ENCODE measurements around the gene HPDL.

Gene HPDL

DNA sequence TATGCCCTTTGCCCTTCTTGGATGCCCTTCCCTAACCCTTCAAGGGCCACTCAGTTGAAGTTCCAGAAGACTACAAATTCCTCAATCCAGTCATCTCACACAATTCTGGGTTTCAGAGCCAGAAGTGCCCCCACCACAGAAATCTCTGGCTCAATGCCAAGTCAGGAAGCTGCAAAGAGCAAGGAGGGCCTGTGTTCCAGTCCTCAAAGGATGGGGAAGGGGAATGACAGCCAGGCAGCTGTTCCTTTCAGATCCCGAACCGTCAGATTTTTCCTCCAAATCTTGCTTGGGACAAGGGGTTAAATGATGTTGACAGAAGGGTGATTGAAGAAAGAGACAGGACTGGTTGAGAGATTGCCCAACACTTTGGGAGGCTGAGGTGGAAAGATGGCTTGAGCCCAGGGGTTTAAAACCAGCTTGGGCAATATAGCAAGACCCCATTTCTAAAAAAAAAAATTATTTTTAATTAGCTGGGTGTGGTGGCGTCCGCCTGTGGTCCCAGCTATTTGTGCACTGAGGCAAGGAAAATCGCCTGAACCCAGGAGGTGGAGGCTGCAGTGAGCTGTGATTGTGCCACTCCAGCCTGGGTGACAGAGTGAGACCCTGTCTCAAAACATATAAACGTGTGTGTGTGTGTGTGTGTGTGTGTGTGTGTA lies 716 bp upstream of the HPDL start:
- DNase-seq, result peak; percentile 52

DNA sequence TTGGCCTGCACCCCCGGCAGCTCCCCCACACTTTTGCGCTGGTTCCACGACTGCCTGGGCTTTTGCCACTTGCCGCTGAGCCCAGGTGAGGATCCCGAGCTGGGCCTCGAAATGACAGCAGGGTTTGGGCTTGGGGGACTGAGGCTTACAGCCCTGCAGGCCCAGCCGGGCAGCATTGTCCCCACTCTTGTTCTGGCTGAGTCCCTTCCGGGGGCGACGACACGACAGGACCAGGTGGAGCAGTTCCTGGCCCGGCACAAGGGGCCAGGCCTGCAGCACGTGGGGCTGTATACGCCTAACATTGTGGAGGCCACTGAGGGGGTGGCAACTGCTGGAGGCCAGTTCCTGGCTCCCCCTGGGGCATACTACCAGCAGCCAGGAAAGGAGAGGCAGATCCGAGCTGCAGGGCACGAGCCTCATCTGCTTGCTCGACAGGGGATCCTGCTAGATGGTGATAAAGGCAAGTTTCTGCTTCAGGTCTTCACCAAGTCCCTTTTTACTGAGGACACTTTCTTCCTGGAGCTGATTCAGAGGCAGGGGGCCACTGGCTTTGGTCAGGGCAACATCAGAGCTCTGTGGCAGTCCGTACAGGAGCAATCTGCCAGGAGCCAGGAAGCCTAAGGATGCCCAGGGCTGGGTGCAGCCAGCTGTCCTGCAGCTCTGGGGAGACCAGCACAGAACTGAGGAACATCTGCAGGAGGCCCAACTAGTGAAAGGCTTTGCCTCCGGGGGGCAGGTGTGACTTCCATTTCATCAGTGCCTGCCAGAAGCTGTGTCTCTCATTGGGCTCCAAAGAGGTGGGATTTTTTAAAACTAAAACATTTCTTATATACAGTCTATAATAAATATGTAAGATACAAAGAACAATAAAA lies 1.2 kb downstream of the HPDL start:
- peak; percentile 69 for DNase-seq

DNA sequence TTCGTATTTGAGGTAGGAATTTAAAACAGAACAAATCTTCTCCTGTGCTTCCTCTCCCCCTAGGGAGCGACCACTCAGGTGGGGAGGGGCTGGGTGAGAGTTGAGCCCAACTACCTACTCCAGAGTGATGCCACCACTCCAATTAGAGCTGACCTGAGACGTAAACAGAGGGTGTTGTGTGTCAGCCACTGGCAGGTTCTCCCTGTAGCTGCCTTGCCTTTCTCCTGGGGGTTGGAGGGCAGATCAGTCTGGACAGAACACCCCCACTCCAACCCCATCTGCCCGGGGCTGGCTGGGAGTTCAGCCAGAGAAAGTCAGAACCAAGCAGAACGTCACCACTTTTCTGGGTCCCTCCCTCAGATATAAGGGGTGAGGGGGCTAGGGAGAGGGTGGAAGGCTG lies 2.0 kb downstream of the HPDL start:
- peak; percentile 75 for DNase-seq

DNA sequence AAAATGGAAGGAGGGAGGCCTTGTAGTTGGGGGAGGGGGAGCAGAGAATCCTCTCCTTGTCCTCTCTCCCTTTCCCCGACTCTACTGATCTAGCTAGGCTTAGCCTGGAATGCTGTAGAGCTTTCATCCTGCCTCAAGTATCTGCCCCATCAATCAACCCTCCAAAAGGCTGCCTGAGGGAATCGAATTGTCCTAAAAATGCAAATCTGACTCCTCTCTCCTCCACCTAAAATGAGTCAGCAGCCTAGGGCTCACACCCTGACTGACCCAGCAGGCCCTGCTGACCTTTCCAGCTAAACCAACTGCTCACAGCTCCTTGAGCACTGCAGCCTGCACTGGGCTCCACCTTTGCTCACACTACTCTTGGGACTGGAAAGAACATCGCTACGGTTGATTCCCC lies 2.8 kb downstream of the HPDL start:
- peak; percentile 97 for DNase-seq

DNA sequence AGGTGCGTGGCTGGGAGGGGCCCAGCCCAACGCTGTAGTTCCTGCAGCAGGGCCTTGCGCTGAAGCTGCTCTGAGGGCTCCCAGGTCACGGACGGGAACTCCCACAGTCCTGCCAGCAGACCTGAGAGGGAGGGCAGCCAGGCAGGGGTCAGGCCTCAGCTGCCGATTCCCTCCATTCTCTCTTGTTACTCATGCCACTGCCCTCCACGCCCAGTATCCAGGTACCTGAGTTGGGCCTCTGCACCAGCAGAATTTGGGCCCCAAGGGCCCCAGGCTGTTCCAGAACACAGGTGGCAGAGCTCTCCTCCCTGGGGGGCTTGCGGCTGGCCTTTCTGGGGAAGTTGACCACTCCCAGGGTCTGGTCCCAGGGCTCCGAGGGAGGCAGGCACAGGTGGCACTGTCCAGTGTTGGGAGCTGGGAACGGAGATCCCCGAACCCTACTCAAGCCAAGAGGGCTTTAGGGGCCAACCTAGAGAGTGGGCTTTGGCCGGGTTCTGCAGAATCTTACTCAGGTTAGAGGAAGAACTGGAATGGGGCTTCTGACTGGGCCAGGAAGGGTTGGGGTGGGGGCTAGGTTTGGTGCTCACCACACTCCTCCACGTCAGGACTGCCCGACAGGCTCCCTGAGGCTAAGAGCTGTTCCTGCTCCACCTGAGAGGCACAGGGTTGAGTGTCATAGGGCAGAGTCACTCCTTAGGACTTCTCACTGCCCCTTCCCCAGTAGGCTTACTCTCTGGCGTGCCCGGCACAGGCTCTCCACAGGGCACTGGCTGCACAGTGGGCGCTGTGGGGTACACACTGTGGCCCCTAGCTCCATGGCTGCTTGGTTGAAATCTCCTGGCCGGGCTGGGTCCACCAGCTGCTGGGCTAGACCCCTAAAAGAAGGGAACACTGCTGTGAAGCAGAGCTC lies 5.0 kb downstream of the HPDL start:
- peak; percentile 51 for DNase-seq

DNA sequence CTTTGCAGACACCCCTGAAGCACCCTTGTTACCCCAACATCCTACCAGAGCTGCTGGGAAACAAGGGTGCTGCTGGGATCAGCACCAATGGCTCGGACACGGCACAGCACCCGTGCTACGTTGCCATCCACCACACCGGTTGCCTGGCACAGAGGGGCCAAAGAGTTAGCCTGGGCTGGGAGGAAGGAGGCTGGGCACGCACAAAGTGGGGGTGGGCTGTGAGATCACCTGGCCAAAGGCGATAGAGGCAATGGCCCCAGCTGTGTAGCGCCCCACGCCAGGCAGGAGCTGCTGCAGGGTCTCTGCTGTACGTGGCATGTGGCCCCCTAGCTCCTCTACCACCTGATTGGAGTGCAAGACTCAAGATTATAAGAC lies 5.6 kb downstream of the HPDL start:
- DNase-seq, result no peak

DNA sequence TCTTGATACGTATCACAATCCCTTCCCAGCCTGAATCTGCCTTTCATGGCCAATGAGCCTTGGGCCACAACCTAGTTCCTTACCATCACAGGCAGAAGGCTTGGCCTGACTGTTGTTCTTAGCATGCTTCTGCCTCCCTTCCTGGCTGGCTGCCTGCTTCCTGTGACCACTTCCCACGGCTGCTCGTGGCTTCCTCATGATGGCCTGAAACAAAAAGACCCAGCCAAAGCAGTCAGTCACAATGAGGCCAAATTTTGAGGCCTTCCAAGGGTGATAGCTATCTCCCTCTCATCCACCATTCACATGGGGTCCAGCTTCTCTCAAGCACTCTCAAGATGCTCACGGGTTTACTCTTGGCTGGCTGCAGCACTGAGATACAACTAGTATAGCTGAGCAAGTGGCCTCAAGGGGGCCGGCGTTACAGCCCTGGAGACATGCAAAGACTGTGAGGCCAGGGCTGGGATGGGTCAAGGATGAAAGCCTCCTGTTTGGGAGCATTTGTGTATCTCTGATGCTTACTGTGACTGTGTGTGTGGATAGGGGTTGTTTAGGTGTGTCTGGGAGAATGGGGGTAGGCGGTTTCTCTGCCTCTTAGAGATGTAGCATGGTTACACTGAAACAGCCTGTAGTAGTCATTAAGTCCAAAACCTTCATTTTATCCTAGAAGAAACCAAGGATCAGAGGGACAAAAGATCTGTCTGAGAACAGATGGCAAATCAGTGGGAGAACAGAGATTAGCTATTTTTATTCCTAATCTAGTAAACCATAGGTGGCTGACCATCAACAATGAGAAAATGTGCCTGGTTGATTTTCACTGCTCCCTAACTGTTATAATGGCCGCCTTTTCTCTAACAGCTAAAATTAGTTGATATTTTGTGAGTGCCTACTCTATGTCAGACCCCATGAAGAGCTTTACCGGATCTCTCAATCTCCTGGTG lies 7.9 kb downstream of the HPDL start:
- DNase-seq, result peak; percentile 70

DNA sequence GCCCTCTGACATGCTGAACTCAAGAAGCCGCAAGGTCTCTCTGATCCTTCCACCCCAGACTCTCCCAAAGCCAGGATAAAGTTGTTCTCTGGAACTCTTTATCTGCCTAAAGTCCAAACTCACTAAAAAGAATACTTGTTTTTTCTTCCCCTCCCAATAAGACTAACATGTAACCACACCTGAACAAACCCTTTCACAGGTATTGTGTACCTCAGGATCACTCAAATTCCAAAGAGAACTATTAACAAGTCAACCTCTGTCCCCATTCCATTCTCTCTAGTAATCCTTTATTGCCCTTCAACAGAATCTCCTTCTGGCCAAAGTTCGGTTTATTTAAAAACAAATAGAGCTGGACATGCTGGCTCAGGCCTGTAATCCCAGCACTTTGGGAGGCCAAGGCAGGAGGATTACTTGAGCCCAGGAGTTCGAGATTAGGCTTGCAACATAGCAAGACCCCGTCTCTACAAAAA lies 9.2 kb downstream of the HPDL start:
- no peak for DNase-seq

DNA sequence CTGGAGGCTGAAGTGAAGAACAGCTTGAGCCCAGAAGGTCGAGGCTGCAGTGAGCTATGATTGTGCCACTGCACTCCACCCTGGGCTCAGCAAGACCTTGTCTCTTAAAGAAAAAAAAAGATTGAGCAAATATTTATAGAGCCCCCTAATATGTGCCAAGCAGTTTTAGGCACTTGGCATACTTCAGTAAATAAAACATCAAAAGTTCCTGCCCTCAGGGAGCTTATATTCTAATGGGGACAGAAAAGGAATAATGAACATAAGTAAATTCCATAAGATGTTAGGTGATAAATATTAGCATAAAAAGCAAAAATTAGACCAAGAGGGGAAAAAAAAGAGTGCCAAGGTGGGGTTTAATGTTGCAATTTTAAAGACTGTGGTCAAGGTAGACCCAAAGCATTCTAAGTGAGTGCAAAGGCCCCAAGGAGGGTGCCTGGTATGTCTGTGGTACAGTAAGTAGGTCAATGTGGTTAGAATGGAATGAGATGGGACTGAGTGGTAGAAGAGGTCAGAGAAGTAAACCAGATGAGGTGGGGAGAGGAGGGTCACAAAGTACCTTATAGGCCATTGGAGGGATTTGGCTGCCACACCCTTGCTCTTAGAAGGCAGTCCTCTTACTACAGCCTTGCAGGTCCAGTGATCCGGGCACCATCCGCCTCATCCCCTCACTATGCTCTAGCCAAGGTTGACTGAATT lies 11.1 kb downstream of the HPDL start:
- DNase-seq, result peak; percentile 58

DNA sequence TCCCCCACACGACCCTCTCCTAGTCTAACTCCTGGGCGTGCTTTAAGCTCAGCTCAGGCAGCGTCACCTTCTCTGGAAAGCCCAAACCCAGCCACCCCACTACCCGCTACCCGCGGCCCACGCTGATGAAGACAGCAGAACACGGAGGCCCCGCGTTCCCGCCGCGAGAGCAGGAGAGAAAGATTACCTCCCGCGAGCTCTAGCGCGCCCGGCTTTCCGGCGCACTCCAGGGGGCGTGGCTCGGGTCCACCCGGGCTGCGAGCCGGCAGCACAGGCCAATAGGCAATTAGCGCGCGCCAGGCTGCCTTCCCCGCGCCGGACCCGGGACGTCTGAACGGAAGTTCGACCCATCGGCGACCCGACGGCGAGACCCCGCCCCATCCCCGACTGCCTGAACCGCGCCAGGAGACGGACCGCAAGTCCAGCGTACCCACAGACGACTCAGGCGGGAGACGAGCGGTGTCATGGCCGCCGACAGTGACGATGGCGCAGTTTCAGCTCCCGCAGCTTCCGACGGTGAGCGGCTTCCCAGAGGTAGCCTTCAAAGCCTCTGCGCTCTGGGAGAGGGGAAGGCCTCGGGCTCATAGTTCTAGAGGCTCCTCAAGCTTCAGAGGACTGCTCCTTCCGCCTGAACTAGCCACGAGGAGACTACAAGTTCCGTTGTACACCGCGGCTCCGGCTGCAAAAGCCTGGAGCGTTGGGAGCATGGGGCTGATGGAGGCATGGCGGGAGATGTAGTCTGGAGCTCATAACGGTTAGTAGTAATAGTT lies 13.3 kb downstream of the HPDL start, which contains the start of the genes MUTYH and TOE1:
Gene MUTYH (minus strand): TSS at position 652 of the 770 bp plus-strand sequence. CDS start 5,935 bp downstream, outside the sequence.
Gene TOE1 (plus strand): TSS at position 382 of the 770 bp plus-strand sequence. CDS start 83 bp downstream, at position 465.
- peak; percentile 98 for DNase-seq

DNA sequence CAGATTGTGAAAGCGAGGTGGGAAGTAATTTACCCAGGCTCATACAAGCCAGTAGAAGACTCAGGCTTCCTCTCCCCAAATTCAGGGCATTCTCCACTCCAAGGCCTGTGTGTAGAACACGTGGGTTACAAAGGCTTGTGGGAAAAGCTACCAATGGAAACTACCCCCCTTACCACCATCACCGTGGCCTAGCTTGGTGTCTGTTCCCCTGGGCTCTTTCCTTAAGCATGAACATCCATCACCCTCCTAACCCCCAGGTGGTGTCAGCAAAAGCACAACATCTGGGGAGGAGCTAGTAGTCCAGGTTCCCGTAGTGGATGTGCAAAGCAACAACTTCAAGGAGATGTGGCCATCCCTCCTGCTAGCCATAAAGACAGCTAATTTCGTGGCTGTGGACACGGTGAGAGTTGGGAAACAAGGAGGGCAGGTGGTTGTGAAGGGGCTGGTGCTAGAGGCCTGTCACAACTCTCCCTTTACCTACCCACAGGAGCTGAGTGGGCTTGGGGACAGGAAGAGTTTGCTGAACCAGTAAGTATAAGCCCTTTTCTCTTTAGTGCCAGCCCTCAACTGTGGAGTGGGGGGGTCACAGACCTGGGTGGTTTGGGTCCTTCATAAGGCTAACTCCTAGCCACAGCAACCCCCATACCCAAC lies 14.2 kb downstream of the HPDL start:
- no peak for DNase-seq

DNA sequence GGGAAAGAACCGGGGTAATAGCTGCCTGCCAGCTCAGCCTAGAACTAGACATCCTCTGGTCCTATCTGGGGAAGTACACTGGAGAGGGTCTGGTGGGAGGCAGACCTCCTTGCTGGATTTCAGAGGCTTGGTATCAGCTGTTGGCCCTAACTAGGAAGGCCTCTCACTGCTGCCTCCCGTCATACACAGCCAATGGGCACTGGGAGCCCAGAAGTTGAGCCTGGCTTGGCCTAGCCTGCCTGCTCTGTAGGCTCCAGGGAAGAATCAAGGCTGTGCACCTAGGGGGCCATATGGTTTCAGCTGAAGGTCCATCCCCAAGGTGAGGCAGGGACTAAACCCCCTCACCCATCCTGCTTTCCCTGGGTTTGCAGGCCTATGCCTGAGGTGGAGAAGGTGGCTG lies 17.8 kb downstream of the HPDL start:
- no peak for DNase-seq

DNA sequence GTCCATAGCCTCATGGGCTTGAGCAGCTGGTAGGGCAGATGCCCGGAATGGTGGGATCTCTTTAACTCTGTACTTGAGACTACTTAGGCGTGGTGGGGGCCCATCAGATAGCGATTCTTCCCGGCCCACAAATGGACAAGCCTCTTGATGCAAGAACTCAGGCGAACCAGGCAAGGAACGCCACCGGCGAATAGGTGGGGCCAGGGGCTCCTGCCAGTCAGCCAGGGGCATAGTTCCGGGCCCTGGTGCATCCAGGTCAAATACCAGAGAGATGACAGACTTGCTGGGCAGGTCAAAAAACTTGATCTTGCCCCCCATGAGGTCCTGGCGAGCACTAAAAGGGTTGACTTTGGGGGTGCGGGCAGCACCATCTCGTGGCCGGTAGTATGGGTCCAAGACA lies 18.3 kb downstream of the HPDL start:
- DNase-seq, result no peak

DNA sequence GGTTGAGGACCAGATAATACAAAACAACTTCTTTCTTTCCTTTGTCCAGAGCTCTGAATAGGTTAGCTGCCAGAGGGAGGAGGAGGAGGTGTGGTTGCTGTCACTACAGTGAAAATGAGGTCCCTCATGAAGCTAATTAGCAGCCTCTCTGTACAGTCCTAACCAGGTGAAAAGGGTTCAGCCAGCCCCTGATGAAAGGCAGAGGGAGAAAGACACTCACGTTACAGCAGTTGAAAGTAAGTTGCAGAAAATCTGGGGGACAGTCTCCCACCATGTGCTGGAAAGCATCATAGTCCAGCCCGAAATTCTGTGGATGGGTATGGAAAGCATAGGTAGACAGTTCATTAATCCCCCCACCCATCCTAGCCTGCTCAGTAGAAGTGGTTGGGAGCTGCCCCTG lies 19.8 kb downstream of the HPDL start:
- DNase-seq, result no peak

DNA sequence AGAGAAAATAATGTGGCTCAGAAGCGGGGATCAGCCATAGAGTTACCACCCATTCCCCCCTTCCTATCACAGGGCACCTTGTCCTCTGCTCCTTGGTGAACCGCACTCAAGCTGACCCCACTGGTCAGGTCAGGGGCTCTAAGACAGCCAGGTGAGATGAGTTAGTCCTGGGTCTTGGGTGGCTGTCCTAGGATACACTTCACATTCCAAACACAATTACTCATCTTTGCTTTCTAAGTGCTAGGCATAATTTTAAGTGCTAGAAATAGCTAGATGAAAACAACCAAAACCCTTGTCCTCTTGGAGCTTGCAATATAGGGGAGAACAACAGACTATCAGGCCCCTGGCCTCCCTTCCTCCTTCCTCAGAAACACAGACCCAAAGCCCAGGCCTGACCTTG lies 21.3 kb downstream of the HPDL start:
- no peak for DNase-seq

DNA sequence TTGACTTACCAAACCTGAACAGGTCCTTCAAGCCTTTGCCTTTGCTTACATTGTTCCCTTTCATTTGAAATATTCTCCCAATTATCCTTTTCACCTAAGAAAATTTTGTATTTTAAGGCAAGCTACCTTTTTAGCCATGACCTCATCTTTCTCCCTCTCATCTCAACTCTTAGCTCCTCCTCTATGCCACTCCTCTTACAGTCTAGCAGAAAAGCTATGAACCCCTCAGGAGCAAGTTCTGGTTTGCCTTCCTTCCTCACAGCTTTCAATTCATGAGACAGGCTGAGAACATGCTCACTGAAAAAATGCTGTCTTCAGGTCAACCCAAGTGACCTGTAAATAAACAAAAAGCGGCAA lies 21.9 kb downstream of the HPDL start:
- no peak for DNase-seq

DNA sequence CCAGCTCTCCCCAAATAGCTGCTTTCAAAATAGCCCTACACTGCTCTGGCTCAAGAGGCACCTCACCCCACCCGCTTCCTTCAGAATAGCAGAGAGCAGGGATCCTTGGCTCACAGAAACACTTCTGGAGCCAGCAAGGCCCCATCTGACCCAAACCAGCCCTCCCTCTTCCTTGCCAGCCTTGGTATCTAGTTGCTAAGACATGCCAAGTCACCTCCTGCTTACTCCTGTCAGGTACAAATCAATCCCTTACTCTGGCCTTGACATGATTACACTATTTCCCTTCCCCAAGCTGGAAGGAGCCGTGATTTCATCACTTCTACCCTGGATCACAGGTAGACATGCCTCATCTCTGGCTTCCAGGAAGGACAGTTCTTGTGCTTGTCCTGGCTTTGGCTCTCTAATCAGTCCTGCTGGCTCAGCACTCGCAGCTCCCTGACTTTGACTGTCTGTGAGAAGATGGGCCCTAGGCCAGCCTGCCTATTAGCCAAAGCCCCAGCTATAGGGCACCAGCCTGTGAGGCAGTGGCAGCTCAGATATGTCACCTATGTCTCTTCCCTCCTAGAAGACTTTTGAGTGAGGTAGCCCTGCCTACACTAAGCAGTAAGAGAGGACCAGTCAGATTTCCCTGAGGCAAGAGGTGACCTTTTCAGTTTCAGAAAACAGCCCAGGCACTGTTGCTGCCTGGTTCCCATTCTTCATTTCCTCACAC lies 22.4 kb downstream of the HPDL start:
- DNase-seq, result peak; percentile 68

DNA sequence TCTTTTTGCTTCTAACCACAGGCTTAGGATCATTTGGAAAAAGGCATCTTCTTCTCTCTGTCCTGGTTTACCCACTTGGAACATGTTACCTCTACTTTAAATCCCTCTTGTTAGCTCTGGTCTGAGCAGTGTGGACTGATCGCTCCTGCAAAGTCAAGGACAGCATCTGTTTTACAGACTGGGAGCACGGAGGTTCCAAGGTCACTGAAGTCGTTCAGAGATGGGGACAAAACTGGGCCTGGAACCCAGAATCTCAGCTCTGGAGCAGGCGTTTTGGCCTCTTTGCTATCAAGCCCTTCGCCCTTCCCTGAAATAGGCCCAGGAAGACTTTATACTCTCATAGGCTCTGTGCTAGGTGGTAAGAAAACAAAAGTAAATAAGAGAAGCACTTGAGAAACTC lies 24.8 kb downstream of the HPDL start:
- DNase-seq, result no peak

DNA sequence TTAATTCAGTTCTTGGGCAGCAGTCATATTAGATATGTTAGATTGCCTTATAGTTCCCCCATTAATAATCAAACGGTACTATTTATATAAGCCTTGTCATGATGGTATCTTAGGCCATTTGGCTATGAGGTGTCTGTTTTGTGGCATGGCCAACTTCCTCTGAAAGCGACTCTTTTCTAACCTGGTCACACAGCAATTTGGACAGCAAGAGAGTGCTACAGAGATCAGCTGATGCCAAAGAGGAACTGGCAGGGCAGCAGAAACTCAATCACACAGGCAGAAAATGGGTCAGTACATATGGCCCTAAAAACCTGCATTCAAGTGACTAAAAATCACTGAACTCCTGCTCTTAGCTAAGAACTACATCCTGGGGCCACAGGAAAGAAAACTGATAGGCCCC lies 27.0 kb downstream of the HPDL start:
- no peak for DNase-seq

Data from islet precursor cell (in vitro differentiated cells).